ENCODE results near the gene CDSN.

CDSN gene

GRCh38 chr6:31142361-31142761 is 22.1 kb upstream of the CDSN start:
- TF ChIP-seq CTCF (IDR thresholded peaks at IDR 0.05; ENCODE audit: insufficient read depth, low read length, poor library complexity, severe bottlenecking): no peak
- DNase-seq (ENCODE audit: extremely low read depth, insufficient read length): no peak
- Histone ChIP-seq H3K4me3 (replicated peaks; ENCODE audit: low read depth, low read length) (no peak overlapping the region), H3K36me3 (ENCODE audit: control insufficient read depth, insufficient read depth, low read length) (peaks cover 8% of the 10 kb centered on the region), H3K27me3 (replicated peaks; ENCODE audit: control insufficient read depth, insufficient read depth, low read length) (no peaks in the 10 kb centered on the region)

GRCh38 chr6:31140643-31141042 is 20.4 kb upstream of the CDSN start:
- DNase-seq (ENCODE audit: extremely low read depth, insufficient read length): no peak
- Histone ChIP-seq H3K4me3 (replicated peaks; ENCODE audit: low read depth, low read length) (no peak overlapping the region), H3K27me3 (replicated peaks; ENCODE audit: control insufficient read depth, insufficient read depth, low read length) (no peaks in the 10 kb centered on the region), H3K36me3 (ENCODE audit: control insufficient read depth, insufficient read depth, low read length) (peaks cover 8% of the 10 kb centered on the region)
- TF ChIP-seq CTCF (IDR thresholded peaks at IDR 0.05; ENCODE audit: insufficient read depth, low read length, poor library complexity, severe bottlenecking): no peak

- TF ChIP-seq CTCF (IDR thresholded peaks at IDR 0.05; ENCODE audit: insufficient read depth, low read length, poor library complexity, severe bottlenecking): no peak
- Histone ChIP-seq H3K4me3 (replicated peaks; ENCODE audit: low read depth, low read length) (no peak overlapping the region), H3K36me3 (ENCODE audit: control insufficient read depth, insufficient read depth, low read length) (peaks cover 5% of the 10 kb centered on the region), H3K27me3 (replicated peaks; ENCODE audit: control insufficient read depth, insufficient read depth, low read length) (no peaks in the 10 kb centered on the region)
- no peak for DNase-seq (ENCODE audit: extremely low read depth, insufficient read length)
Measured at GRCh38 chr6:31139599-31139998, 19.4 kb upstream of the CDSN start.

GRCh38 chr6:31138982-31139381 is 18.7 kb upstream of the CDSN start, which contains the start of gene PSORS1C2:
Gene PSORS1C2 (minus strand): TSS chr6:31139066. CDS start chr6:31139026, 40 bp downstream.
- peaks cover 5% of the 10 kb centered on the region for H3K36me3 ChIP-seq (ENCODE audit: control insufficient read depth, insufficient read depth, low read length)
- no peaks in the 10 kb centered on the region for H3K27me3 ChIP-seq (replicated peaks; ENCODE audit: control insufficient read depth, insufficient read depth, low read length)
- TF ChIP-seq CTCF (IDR thresholded peaks at IDR 0.05; ENCODE audit: insufficient read depth, low read length, poor library complexity, severe bottlenecking): no peak
- no peak within 1 kb of the TSS for H3K4me3 ChIP-seq (replicated peaks; ENCODE audit: low read depth, low read length)
- DNase-seq (ENCODE audit: extremely low read depth, insufficient read length): no peak

GRCh38 chr6:31135710-31136109 is 15.5 kb upstream of the CDSN start:
- DNase-seq (ENCODE audit: extremely low read depth, insufficient read length): no peak
- Histone ChIP-seq H3K36me3 (ENCODE audit: control insufficient read depth, insufficient read depth, low read length) (no peaks in the 10 kb centered on the region), H3K4me3 (replicated peaks; ENCODE audit: low read depth, low read length) (no peak overlapping the region), H3K27me3 (replicated peaks; ENCODE audit: control insufficient read depth, insufficient read depth, low read length) (no peaks in the 10 kb centered on the region)
- no peak for TF ChIP-seq CTCF (IDR thresholded peaks at IDR 0.05; ENCODE audit: insufficient read depth, low read length, poor library complexity, severe bottlenecking)

GRCh38 chr6:31132806-31133205 is 12.6 kb upstream of the CDSN start:
- no peak for TF ChIP-seq CTCF (IDR thresholded peaks at IDR 0.05; ENCODE audit: insufficient read depth, low read length, poor library complexity, severe bottlenecking)
- no peaks in the 10 kb centered on the region for H3K27me3 ChIP-seq (replicated peaks; ENCODE audit: control insufficient read depth, insufficient read depth, low read length)
- H3K4me3 ChIP-seq (replicated peaks; ENCODE audit: low read depth, low read length): no peak overlapping the region
- H3K36me3 ChIP-seq (ENCODE audit: control insufficient read depth, insufficient read depth, low read length): no peaks in the 10 kb centered on the region
- DNase-seq (ENCODE audit: extremely low read depth, insufficient read length): no peak
